ENCODE results near the gene PTPRN2.

PTPRN2 gene

DNA sequence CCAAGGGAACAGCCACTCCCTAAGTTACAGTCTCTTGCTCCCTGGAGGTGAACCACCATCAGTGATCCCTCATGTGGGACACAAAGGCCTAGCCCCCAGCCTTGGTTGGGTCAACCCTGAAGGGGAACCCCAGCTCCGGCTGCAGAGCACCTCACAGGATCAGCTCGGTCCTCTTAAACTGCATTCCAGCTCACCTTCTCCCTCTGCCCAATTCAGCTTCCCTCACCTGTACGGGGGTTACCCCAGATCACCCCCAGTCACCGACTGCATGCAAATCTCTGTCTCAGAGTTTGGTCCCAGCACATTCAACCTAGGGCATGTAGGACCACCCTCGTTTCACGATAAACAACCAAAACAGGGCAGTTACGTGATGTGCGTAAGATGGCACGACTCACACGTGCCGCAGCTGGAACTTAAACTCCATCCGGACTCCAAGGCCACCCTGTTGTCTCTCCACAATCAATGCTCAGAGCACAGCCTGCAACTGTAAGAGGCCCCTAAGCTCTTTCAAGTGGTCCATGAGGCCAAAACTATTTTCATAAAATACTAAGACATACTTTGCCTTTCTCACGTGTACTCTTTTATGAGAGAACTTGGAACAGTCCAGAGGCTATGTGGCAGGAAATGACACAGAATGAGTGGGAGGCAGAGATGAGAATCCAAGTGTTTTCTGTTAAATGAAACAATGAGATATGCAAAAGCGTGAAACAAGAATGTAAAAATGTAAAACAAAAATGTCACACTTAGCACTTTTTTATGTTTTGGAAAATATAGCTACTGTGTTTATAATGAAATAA lies 285.2 kb downstream of the PTPRN2 start:
- DNase-seq (ENCODE audit: low read depth), result no peak
- no peak for TF ChIP-seq POLR2A (IDR thresholded peaks at IDR 0.05; ENCODE audit: extremely low read depth, insufficient read length)
- TF ChIP-seq, protein P1, sequence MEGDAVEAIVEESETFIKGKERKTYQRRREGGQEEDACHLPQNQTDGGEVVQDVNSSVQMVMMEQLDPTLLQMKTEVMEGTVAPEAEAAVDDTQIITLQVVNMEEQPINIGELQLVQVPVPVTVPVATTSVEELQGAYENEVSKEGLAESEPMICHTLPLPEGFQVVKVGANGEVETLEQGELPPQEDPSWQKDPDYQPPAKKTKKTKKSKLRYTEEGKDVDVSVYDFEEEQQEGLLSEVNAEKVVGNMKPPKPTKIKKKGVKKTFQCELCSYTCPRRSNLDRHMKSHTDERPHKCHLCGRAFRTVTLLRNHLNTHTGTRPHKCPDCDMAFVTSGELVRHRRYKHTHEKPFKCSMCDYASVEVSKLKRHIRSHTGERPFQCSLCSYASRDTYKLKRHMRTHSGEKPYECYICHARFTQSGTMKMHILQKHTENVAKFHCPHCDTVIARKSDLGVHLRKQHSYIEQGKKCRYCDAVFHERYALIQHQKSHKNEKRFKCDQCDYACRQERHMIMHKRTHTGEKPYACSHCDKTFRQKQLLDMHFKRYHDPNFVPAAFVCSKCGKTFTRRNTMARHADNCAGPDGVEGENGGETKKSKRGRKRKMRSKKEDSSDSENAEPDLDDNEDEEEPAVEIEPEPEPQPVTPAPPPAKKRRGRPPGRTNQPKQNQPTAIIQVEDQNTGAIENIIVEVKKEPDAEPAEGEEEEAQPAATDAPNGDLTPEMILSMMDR (IDR thresholded peaks at IDR 0.05; ENCODE audit: low read depth, low read length), result no peak
- TF ChIP-seq, protein P2, sequence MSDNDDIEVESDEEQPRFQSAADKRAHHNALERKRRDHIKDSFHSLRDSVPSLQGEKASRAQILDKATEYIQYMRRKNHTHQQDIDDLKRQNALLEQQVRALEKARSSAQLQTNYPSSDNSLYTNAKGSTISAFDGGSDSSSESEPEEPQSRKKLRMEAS (IDR thresholded peaks at IDR 0.05; ENCODE audit: low read depth, low read length), result no peak
- TF ChIP-seq MYC (IDR thresholded peaks at IDR 0.05; ENCODE audit: low read depth, low read length), result no peak
- no peak overlapping the region for H3K4me3 ChIP-seq (ENCODE audit: low read depth, low read length)

DNA sequence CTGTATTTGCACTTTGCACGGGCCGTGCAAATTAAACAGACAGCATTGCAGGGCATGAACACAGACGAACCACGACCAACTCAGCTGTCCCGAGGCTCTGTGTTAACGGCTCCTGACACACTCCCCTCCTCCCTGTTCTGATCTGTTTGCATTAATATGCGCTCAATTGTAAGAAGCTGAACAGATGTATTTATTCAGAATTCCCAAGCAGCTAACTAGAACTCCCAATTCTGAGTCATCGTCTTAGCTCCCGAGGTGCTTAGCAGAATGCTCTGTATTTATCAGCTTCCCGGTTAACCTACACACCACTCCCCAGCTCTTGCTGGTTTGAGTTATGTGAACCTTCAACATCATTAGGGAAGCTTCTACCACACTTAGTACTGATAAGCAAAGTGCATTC lies 286.4 kb downstream of the PTPRN2 start:
- TF ChIP-seq MYC (IDR thresholded peaks at IDR 0.05; ENCODE audit: low read depth, low read length) (no peak), POLR2A (IDR thresholded peaks at IDR 0.05; ENCODE audit: extremely low read depth, insufficient read length) (no peak)
- TF ChIP-seq, protein P1 (IDR thresholded peaks at IDR 0.05; ENCODE audit: low read depth, low read length), result no peak
- TF ChIP-seq, protein P2 (IDR thresholded peaks at IDR 0.05; ENCODE audit: low read depth, low read length), result no peak
- DNase-seq (ENCODE audit: low read depth), result no peak

DNA sequence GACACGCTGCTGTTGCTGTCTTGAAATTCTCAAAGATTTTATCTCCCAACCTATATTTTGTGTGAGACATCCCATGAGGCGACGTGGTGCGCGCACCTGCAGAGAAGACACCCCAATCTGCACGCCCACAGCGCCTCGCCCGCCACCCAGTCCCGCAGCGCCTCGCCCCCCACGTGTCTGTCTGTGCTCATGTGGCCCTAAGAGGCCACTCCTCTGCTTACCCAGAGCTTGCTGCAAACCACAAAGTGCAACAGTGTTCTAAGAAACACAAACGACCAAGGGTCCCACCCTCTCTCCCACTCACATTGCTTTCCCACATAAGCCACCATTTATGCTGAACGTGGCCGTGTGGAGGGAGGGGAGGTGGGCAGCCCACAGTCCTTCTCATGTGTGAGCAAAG lies 287.2 kb downstream of the PTPRN2 start:
- DNase-seq (ENCODE audit: low read depth), result no peak
- no peak overlapping the region for H3K4me3 ChIP-seq (ENCODE audit: low read depth, low read length)
- TF ChIP-seq, protein P2 (IDR thresholded peaks at IDR 0.05; ENCODE audit: low read depth, low read length), result no peak
- TF ChIP-seq, protein P1 (IDR thresholded peaks at IDR 0.05; ENCODE audit: low read depth, low read length), result no peak
- TF ChIP-seq POLR2A (IDR thresholded peaks at IDR 0.05; ENCODE audit: extremely low read depth, insufficient read length), result no peak
- no peak for TF ChIP-seq MYC (IDR thresholded peaks at IDR 0.05; ENCODE audit: low read depth, low read length)

More for the DNA sequence above, 286.4 kb downstream of the PTPRN2 start:
- no peak overlapping the region for H3K4me3 ChIP-seq (ENCODE audit: low read depth, low read length)

DNA sequence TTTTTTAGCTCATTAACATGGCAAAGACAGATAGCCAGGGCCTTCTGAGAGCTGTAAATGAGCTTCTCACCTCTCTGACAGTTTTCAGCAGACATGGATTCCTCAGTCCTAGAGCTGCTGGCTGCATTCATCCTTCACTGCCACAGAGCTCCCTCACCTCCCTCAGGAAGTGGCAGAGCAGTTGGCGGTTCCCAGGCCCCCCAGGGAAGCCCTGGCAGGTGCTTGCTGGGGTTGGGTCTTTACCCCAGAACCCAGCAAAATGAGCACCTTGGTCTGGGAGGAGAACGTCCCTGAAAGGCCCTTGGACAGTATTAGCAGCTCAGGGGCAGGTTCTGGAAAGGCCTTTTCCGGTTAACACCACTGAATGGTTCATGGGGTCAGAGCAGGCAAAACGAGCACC lies 288.0 kb downstream of the PTPRN2 start:
- no peak overlapping the region for H3K4me3 ChIP-seq (ENCODE audit: low read depth, low read length)
- TF ChIP-seq MYC (IDR thresholded peaks at IDR 0.05; ENCODE audit: low read depth, low read length), result no peak
- TF ChIP-seq, protein P1 (IDR thresholded peaks at IDR 0.05; ENCODE audit: low read depth, low read length), result no peak

DNA sequence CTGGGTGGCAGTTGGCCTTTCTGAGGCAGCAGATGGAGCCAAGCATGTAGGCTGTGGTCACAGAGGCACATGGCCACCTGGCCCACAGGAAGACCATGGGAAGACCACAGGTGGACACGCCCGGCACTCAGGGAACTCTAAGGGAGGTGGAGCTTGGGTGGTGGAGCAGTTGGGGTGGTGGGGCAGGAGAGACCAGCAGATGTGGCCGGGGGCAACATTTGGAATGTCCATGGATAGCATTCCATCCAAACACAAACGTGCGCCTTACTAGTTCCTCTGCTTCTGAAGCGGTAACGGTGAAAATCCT lies 290.9 kb downstream of the PTPRN2 start:
- no peak overlapping the region for H3K4me3 ChIP-seq (ENCODE audit: low read depth, low read length)
- DNase-seq (ENCODE audit: low read depth), result no peak
- TF ChIP-seq, protein P2 (IDR thresholded peaks at IDR 0.05; ENCODE audit: low read depth, low read length), result no peak
- TF ChIP-seq POLR2A (IDR thresholded peaks at IDR 0.05; ENCODE audit: extremely low read depth, insufficient read length) (no peak), MYC (IDR thresholded peaks at IDR 0.05; ENCODE audit: low read depth, low read length) (no peak)
- TF ChIP-seq, protein P1 (IDR thresholded peaks at IDR 0.05; ENCODE audit: low read depth, low read length), result no peak

More for the DNA sequence above, 288.0 kb downstream of the PTPRN2 start:
- no peak for DNase-seq (ENCODE audit: low read depth)
